ENCODE measurements around the gene LCA5.

- TF ChIP-seq POLR2A (IDR thresholded peaks at IDR 0.05) (no peak), CTCF (IDR thresholded peaks at IDR 0.05) (no peak), EP300 (IDR thresholded peaks at IDR 0.05) (no peak), POLR2AphosphoS5 (IDR thresholded peaks at IDR 0.05) (no peak)
Measured at GRCh38 chr6:79467716-79468115, 69.5 kb downstream of the LCA5 start.
